KMS-11 (cell line): ENCODE results near the gene OSBP2.

ENCODE experiments used
- H2AFZ ChIP-seq: fragments of 200-600 bp; sonication (generic); 2 replicates; pipeline ENCODE4 v1.6.1; 2016; ENCODE audit warnings: antibody characterized with exemption, mixed run types, low read depth
- H3K27ac ChIP-seq: fragments of 200-600 bp; sonication (generic); 2 replicates; pipeline ENCODE4 v1.6.1; 2016; ENCODE audit warnings: mild to moderate bottlenecking, mixed run types
- H3K27me3 ChIP-seq: fragments of 200-600 bp; sonication (generic); 2 replicates; pipeline ENCODE4 v1.6.1; 2017; ENCODE audit warnings: mild to moderate bottlenecking, low read depth, mixed run types, moderate library complexity; ENCODE audit not compliant: insufficient read depth
- H3K36me3 ChIP-seq: fragments of 200-600 bp; sonication (generic); 2 replicates; pipeline ENCODE4 v1.6.1; 2017; ENCODE audit warnings: mild to moderate bottlenecking, mixed run types; ENCODE audit not compliant: insufficient read depth
- H3K4me1 ChIP-seq: fragments of 200-600 bp; sonication (generic); 2 replicates; pipeline ENCODE4 v1.6.1; 2016; ENCODE audit warnings: mild to moderate bottlenecking, low read depth, mixed run types; ENCODE audit not compliant: poor library complexity, severe bottlenecking
- H3K4me2 ChIP-seq: fragments of 200-600 bp; sonication (generic); 2 replicates; pipeline ENCODE4 v1.7.0; 2016; ENCODE audit warnings: mild to moderate bottlenecking, mixed run types
- H3K4me3 ChIP-seq: fragments of 200-600 bp; sonication (generic); IDR thresholded peaks from 2 replicates; pipeline ENCODE4 v1.6.1; 2017; ENCODE audit warnings: low read depth, low read length, mixed read lengths; ENCODE audit not compliant: insufficient read depth
- H3K79me2 ChIP-seq: fragments of 200-600 bp; sonication (generic); 2 replicates; pipeline ENCODE4 v1.6.1; 2016; ENCODE audit warnings: low read depth, mixed run types; ENCODE audit not compliant: insufficient read depth
- H3K9ac ChIP-seq: fragments of 200-600 bp; sonication (generic); 2 replicates; pipeline ENCODE4 v1.6.1; 2016; ENCODE audit warnings: mild to moderate bottlenecking, mixed run types
- H4K20me1 ChIP-seq: fragments of 200-600 bp; sonication (generic); 2 replicates; pipeline ENCODE4 v1.6.1; 2016; ENCODE audit warnings: mild to moderate bottlenecking, mixed run types; ENCODE audit not compliant: insufficient read depth
- CTCF ChIP-seq: fragments of 200-600 bp; sonication (generic); conservative IDR thresholded peaks from 2 replicates; pipeline ENCODE4 v1.6.1; 2017; ENCODE audit warnings: low read depth, mild to moderate bottlenecking, antibody characterized with exemption, low read length, moderate library complexity, mixed read lengths

Gene OSBP2

GRCh38 chr22:30953206-30953605 is 258.5 kb downstream of the OSBP2 start:
- H2AFZ ChIP-seq = no peak overlapping the region
- H3K27me3 ChIP-seq = no peaks in the 10 kb centered on the region
- no peak overlapping the region for H3K27ac ChIP-seq
- H3K4me1 ChIP-seq = no peaks in the 10 kb centered on the region
- no peak overlapping the region for H3K4me2 ChIP-seq
- no peak overlapping the region for H3K9ac ChIP-seq
- no peaks in the 10 kb centered on the region for H3K79me2 ChIP-seq
- no peaks in the 10 kb centered on the region for H4K20me1 ChIP-seq
- TF ChIP-seq CTCF = no peak
- no peaks in the 10 kb centered on the region for H3K36me3 ChIP-seq
- no peak overlapping the region for H3K4me3 ChIP-seq

GRCh38 chr22:30955153-30955552 is 260.5 kb downstream of the OSBP2 start:
- Histone ChIP-seq H2AFZ (no peak overlapping the region), H3K4me3 (no peak overlapping the region), H3K36me3 (no peaks in the 10 kb centered on the region), H3K4me2 (no peak overlapping the region), H3K79me2 (no peaks in the 10 kb centered on the region), H4K20me1 (no peaks in the 10 kb centered on the region), H3K4me1 (no peaks in the 10 kb centered on the region), H3K27ac (no peak overlapping the region), H3K9ac (no peak overlapping the region), H3K27me3 (no peaks in the 10 kb centered on the region)
- no peak for TF ChIP-seq CTCF
